Stomach smooth muscle (tissue), 2 donors: Measurements from ENCODE around the gene HOXD3.
A peak's percentile ranks its signal among the peaks of the same experiment; 100 is the strongest.

Experiments used
- H3K27ac ChIP-seq: one replicate; pipeline ENCODE4 v1.7.0; 2013; ENCODE audit warnings: mild to moderate bottlenecking, low read length, inconsistent platforms
- H3K27me3 ChIP-seq, 2 donors: one replicate each; pipeline ENCODE4 v1.7.0; 2013; ENCODE audit warnings: low read length in 2 of 2; ENCODE audit not compliant: insufficient read depth in 2 of 2, control insufficient read depth in 1 of 2
- H3K36me3 ChIP-seq, 2 donors: one replicate each; pipeline ENCODE4 v1.7.0; 2013; ENCODE audit warnings: low read length in 2 of 2; ENCODE audit not compliant: control insufficient read depth in 2 of 2, insufficient read depth in 2 of 2
- H3K4me1 ChIP-seq: one replicate; pipeline ENCODE4 v1.7.0; 2013; ENCODE audit warnings: low read length; ENCODE audit not compliant: control insufficient read depth, insufficient read depth
- H3K4me3 ChIP-seq, 2 donors: one replicate each; pipeline ENCODE4 v1.7.0; 2013; ENCODE audit warnings: low read length in 2 of 2
- H3K9ac ChIP-seq, 2 donors: one replicate each; pipeline ENCODE4 v1.7.0; 2013; ENCODE audit warnings: low read length in 2 of 2, mild to moderate bottlenecking in 1 of 2
- H3K9me3 ChIP-seq, 2 donors: one replicate each; pipeline ENCODE4 v1.7.0; 2013; ENCODE audit warnings: low read length in 2 of 2; ENCODE audit not compliant: control insufficient read depth in 2 of 2
- donor health status: healthy.
- donor health status: Pancreatic carcinoma.

Gene HOXD3

GRCh38 chr2:176156807-176157498 lies at the start of gene HOXD3:
HOXD3 (plus strand) TSS chr2:176157307; CDS start chr2:176169115, 11,808 bp downstream.
- Histone ChIP-seq H3K9me3 (no peaks in the 10 kb centered on the region), H3K27me3 (peaks cover 55 to 90% of the 10 kb centered on the region in 2 donors), H3K27ac (no peak within 1 kb of the TSS), H3K4me3 (peak within 1 kb of the TSS in 1 of 2 donors; percentile 40), H3K36me3 (no peaks in the 10 kb centered on the region), H3K4me1 (peaks cover 19% of the 10 kb centered on the region), H3K9ac (no peak within 1 kb of the TSS)

GRCh38 chr2:176107731-176108181 lies 49.4 kb upstream of the HOXD3 start:
- Histone ChIP-seq H3K36me3 (no peaks in the 10 kb centered on the region), H3K9ac (no peak overlapping the region), H3K27me3 (peaks cover 81 to 91% of the 10 kb centered on the region in 2 donors), H3K27ac (no peak overlapping the region), H3K4me3 (no peak overlapping the region), H3K9me3 (peaks cover 0 to 4% of the 10 kb centered on the region in 2 donors), H3K4me1 (peaks cover 31% of the 10 kb centered on the region)

GRCh38 chr2:176109192-176109901 lies 47.8 kb upstream of the HOXD3 start:
- peaks cover 0 to 4% of the 10 kb centered on the region in 2 donors for H3K9me3 ChIP-seq
- H3K27me3 ChIP-seq = peaks cover 81 to 91% of the 10 kb centered on the region in 2 donors
- no peak overlapping the region for H3K27ac ChIP-seq
- no peaks in the 10 kb centered on the region for H3K36me3 ChIP-seq
- no peak overlapping the region for H3K9ac ChIP-seq
- no peak overlapping the region for H3K4me3 ChIP-seq
- H3K4me1 ChIP-seq = peaks cover 27% of the 10 kb centered on the region

GRCh38 chr2:176109946-176110345 lies 47.2 kb upstream of the HOXD3 start:
- no peak overlapping the region for H3K27ac ChIP-seq
- peaks cover 81 to 91% of the 10 kb centered on the region in 2 donors for H3K27me3 ChIP-seq
- peaks cover 0 to 4% of the 10 kb centered on the region in 2 donors for H3K9me3 ChIP-seq
- no peak overlapping the region for H3K9ac ChIP-seq
- no peak overlapping the region for H3K4me3 ChIP-seq
- no peaks in the 10 kb centered on the region for H3K36me3 ChIP-seq
- peaks cover 21% of the 10 kb centered on the region for H3K4me1 ChIP-seq

GRCh38 chr2:176110415-176111308 lies 46.4 kb upstream of the HOXD3 start:
- H3K36me3 ChIP-seq = no peaks in the 10 kb centered on the region
- H3K9ac ChIP-seq = no peak overlapping the region
- no peak overlapping the region for H3K27ac ChIP-seq
- no peak overlapping the region for H3K4me3 ChIP-seq
- peaks cover 0 to 4% of the 10 kb centered on the region in 2 donors for H3K9me3 ChIP-seq
- H3K27me3 ChIP-seq = peaks cover 77 to 91% of the 10 kb centered on the region in 2 donors
- peaks cover 20% of the 10 kb centered on the region for H3K4me1 ChIP-seq

- H3K4me1 ChIP-seq = peaks cover 20% of the 10 kb centered on the region
- H3K4me3 ChIP-seq = no peak overlapping the region
- H3K9ac ChIP-seq = no peak overlapping the region
- no peak overlapping the region for H3K27ac ChIP-seq
- H3K9me3 ChIP-seq = peaks cover 0 to 4% of the 10 kb centered on the region in 2 donors
- H3K27me3 ChIP-seq = peaks cover 77 to 91% of the 10 kb centered on the region in 2 donors
- H3K36me3 ChIP-seq = no peaks in the 10 kb centered on the region
Measured at GRCh38 chr2:176111309-176111663, 45.8 kb upstream of the HOXD3 start.

- Histone ChIP-seq H3K4me3 (no peak overlapping the region), H3K9me3 (peaks cover 0 to 4% of the 10 kb centered on the region in 2 donors), H3K27ac (no peak overlapping the region), H3K4me1 (peaks cover 14% of the 10 kb centered on the region), H3K36me3 (no peaks in the 10 kb centered on the region), H3K9ac (no peak overlapping the region), H3K27me3 (peaks cover 80 to 91% of the 10 kb centered on the region in 2 donors)
Measured at GRCh38 chr2:176111846-176112374, 45.2 kb upstream of the HOXD3 start.

- H3K4me1 ChIP-seq = peaks cover 9% of the 10 kb centered on the region
- no peaks in the 10 kb centered on the region for H3K36me3 ChIP-seq
- no peak overlapping the region for H3K4me3 ChIP-seq
- peaks cover 0 to 4% of the 10 kb centered on the region in 2 donors for H3K9me3 ChIP-seq
- no peak overlapping the region for H3K9ac ChIP-seq
- H3K27me3 ChIP-seq = peaks cover 83 to 93% of the 10 kb centered on the region in 2 donors
- H3K27ac ChIP-seq = no peak overlapping the region
Measured at GRCh38 chr2:176112375-176113302, 44.5 kb upstream of the HOXD3 start.

- H3K4me3 ChIP-seq = no peak overlapping the region
- H3K36me3 ChIP-seq = no peaks in the 10 kb centered on the region
- no peak overlapping the region for H3K27ac ChIP-seq
- H3K4me1 ChIP-seq = peaks cover 3% of the 10 kb centered on the region
- peaks cover 0 to 4% of the 10 kb centered on the region in 2 donors for H3K9me3 ChIP-seq
- H3K27me3 ChIP-seq = peaks cover 87 to 97% of the 10 kb centered on the region in 2 donors
- no peak overlapping the region for H3K9ac ChIP-seq
Measured at GRCh38 chr2:176114120-176114929, 42.8 kb upstream of the HOXD3 start.
